ENCODE data around the gene MPPE1. TPM values are rescaled to one million over a fixed set of nuclear protein-coding genes. Genes with fewer than 3 reads are reported as not detected.

Gene MPPE1
- total RNA-seq, 1 experiment from 2014 or later, result 37.6 TPM

DNA sequence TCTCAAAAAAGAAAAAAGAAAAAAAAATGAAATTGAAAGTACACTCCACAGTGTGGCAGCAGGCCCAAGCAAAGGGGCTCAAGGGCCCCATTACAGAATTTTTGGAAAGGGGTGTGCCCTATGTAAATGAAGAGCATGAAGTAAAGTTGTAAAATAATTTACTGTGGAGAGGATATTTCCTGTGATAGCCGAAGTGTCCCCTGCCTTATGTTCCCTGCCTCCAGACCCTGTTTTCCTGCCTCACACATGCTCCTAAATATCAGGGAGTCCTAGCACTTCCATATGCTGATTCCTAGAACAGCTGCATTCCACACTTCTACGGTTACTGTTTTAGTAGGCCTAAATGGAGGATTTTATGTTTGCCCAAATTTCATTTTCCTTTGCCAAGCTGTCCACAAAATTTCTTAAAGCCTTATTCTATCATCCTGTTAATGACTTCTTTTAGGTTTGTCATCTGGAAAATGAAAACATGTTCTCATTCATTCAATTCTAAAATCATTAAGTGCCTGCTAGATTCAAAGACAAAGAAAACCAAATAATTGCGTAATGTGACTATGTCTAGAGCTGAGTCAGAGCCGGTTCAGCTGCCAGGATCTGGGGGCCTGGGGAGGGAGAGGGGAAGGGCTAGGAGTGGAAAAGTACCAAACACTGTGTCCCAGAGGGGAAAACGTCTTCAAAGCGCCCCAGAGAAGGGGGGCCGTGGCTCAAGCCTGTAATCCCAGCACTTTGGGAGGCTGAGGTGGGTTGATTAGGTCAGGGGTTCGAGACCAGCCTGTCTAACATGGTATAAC lies 47.3 kb upstream of the MPPE1 start:
- H3K4me1 Mint-ChIP-seq (ENCODE audit: low read depth, unreplicated experiment), result no peaks in the 10 kb centered on the region
- peaks cover 10% of the 10 kb centered on the region for H3K9me3 Mint-ChIP-seq (ENCODE audit: low read depth, unreplicated experiment)
- no peaks in the 10 kb centered on the region for H3K27me3 Mint-ChIP-seq (ENCODE audit: unreplicated experiment)
- no peaks in the 10 kb centered on the region for H3K36me3 Mint-ChIP-seq (ENCODE audit: insufficient read depth, unreplicated experiment)
- TF ChIP-seq CTCF (IDR thresholded peaks at IDR 0.05; ENCODE audit: unreplicated experiment), result no peak
- no peak overlapping the region for H3K4me3 Mint-ChIP-seq (ENCODE audit: low read depth, unreplicated experiment)
- no peak overlapping the region for H3K27ac Mint-ChIP-seq (ENCODE audit: unreplicated experiment)
- CTCF ChIA-PET, result no interaction called here
- DNase-seq, result no peak
- intact Hi-C loops (cut with micrococcal nuclease; ENCODE audit: unreplicated experiment), result no loop called here
- no TSS peak for BruUV-seq (replicated peaks)

GRCh38 chr18:11953113-11953512 lies 45.0 kb upstream of the MPPE1 start:
- CTCF ChIA-PET, result interaction anchor here (1.2 kb wide), 1 partner anchor 28 kb away, joined by 3 read pairs; the partner anchor contains the start of gene IMPA2
- no peak for DNase-seq
- BruUV-seq (replicated peaks), result no TSS peak
- TF ChIP-seq CTCF (IDR thresholded peaks at IDR 0.05; ENCODE audit: unreplicated experiment), result no peak
- Mint-ChIP-seq H3K36me3 (ENCODE audit: insufficient read depth, unreplicated experiment) (no peaks in the 10 kb centered on the region), H3K27me3 (ENCODE audit: unreplicated experiment) (no peaks in the 10 kb centered on the region), H3K4me1 (ENCODE audit: low read depth, unreplicated experiment) (no peaks in the 10 kb centered on the region), H3K4me3 (ENCODE audit: low read depth, unreplicated experiment) (no peak overlapping the region), H3K27ac (ENCODE audit: unreplicated experiment) (no peak overlapping the region), H3K9me3 (ENCODE audit: low read depth, unreplicated experiment) (peaks cover 10% of the 10 kb centered on the region)
- intact Hi-C loops (cut with micrococcal nuclease; ENCODE audit: unreplicated experiment), result no loop called here

GRCh38 chr18:11951390-11951851 lies 43.3 kb upstream of the MPPE1 start:
- no peak overlapping the region for H3K27ac Mint-ChIP-seq (ENCODE audit: unreplicated experiment)
- DNase-seq, result no peak
- no peaks in the 10 kb centered on the region for H3K9me3 Mint-ChIP-seq (ENCODE audit: low read depth, unreplicated experiment)
- H3K27me3 Mint-ChIP-seq (ENCODE audit: unreplicated experiment), result no peaks in the 10 kb centered on the region
- H3K4me3 Mint-ChIP-seq (ENCODE audit: low read depth, unreplicated experiment), result no peak overlapping the region
- intact Hi-C loops (cut with micrococcal nuclease; ENCODE audit: unreplicated experiment), result no loop called here
- TF ChIP-seq CTCF (IDR thresholded peaks at IDR 0.05; ENCODE audit: unreplicated experiment), result no peak
- no TSS peak for BruUV-seq (replicated peaks)
- H3K36me3 Mint-ChIP-seq (ENCODE audit: insufficient read depth, unreplicated experiment), result peaks cover 9% of the 10 kb centered on the region
- CTCF ChIA-PET, result no interaction called here
- H3K4me1 Mint-ChIP-seq (ENCODE audit: low read depth, unreplicated experiment), result peaks cover 5% of the 10 kb centered on the region

DNA sequence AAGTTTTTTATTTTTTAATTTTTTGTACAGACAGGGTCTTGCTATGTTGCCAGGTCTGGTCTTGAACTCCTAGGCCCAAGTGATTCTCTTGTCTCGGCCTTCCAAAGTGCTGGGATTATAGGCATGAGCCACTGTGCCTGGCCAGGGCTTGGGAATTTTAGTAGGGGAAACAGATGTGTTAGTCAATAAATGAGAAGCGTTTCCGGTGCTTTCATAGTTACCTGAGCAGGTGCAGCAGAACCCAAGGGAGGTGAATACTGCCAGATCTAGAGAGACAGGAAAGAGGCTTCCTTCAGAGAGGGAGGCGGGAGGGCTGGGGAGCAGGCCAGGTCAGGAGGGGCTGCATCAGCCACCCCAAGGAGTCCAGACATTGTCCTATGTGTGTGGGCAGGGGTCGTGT lies 42.7 kb upstream of the MPPE1 start:
- CTCF ChIA-PET, result no interaction called here
- no peaks in the 10 kb centered on the region for H3K27me3 Mint-ChIP-seq (ENCODE audit: unreplicated experiment)
- BruUV-seq (replicated peaks), result no TSS peak
- no peak for DNase-seq
- H3K36me3 Mint-ChIP-seq (ENCODE audit: insufficient read depth, unreplicated experiment), result peaks cover 9% of the 10 kb centered on the region
- H3K4me3 Mint-ChIP-seq (ENCODE audit: low read depth, unreplicated experiment), result no peak overlapping the region
- H3K4me1 Mint-ChIP-seq (ENCODE audit: low read depth, unreplicated experiment), result peaks cover 8% of the 10 kb centered on the region
- no peaks in the 10 kb centered on the region for H3K9me3 Mint-ChIP-seq (ENCODE audit: low read depth, unreplicated experiment)
- no peak for TF ChIP-seq CTCF (IDR thresholded peaks at IDR 0.05; ENCODE audit: unreplicated experiment)
- H3K27ac Mint-ChIP-seq (ENCODE audit: unreplicated experiment), result no peak overlapping the region
- intact Hi-C loops (cut with micrococcal nuclease; ENCODE audit: unreplicated experiment), result no loop called here
